GM12872 (cell line): Measurements from ENCODE around the gene STK25.

Experiments
- CTCF ChIP-seq: IDR thresholded peaks from 3 replicates; pipeline ENCODE4 v1.5.1; 2011; ENCODE audit warnings: low read depth, mild to moderate bottlenecking, low read length, moderate library complexity; ENCODE audit not compliant: insufficient read depth

The STK25 gene

GRCh38 chr2:241502281-241502680, 6.1 kb downstream of the STK25 start:
- no peak for TF ChIP-seq CTCF

GRCh38 chr2:241501551-241501950, 6.8 kb downstream of the STK25 start:
- no peak for TF ChIP-seq CTCF

GRCh38 chr2:241501099-241501541, 7.3 kb downstream of the STK25 start:
- no peak for TF ChIP-seq CTCF

- no peak for TF ChIP-seq CTCF
Measured at GRCh38 chr2:241500431-241500975, 7.9 kb downstream of the STK25 start.

- TF ChIP-seq CTCF = no peak
Measured at GRCh38 chr2:241500016-241500415, 8.4 kb downstream of the STK25 start.

GRCh38 chr2:241499146-241499965, 9.0 kb downstream of the STK25 start:
- TF ChIP-seq CTCF = no peak

- TF ChIP-seq CTCF = no peak
Measured at GRCh38 chr2:241498115-241499070, 10.0 kb downstream of the STK25 start.
